H1 (cell line): ENCODE data around the gene FGFR2. TPM values are rescaled to one million over a fixed set of nuclear protein-coding genes. Genes with fewer than 3 reads are reported as not detected.

Experiments
- CTCF ChIA-PET: fragments of 300-600 bp; sonication (Branson Sonifier 250); formaldehyde crosslinking; loops from one replicate; lab custom pipeline; 2021; ENCODE audit not compliant: partially characterized antibody; lab: Charles Lee
- POLR2A ChIA-PET: fragments of 300-600 bp; sonication (Branson Sonifier 250); formaldehyde crosslinking; loops from one replicate; lab custom pipeline; 2021; ENCODE audit warnings: inconsistent platforms; ENCODE audit not compliant: partially characterized antibody; lab: Charles Lee
- DNase-seq, 2 experiments: peaks; one replicate each; pipeline versions ENCODE4 v3.0.0 to v3.0.0-alpha.2; 2010 to 2022; ENCODE audit warnings: low spot score in 2 of 2, low read depth in 1 of 2, mixed read lengths in 1 of 2
- FAIRE-seq: peaks from 2 replicates; lab custom pipeline; 2011; peaks lifted over from hg19 to GRCh38; lab: Jason Lieb, UNC
- H2AFZ ChIP-seq: 2 replicates; pipeline ENCODE4 v1.8.1; 2012; ENCODE audit warnings: low read length, inconsistent platforms
- H2AK5ac ChIP-seq: 2 replicates; pipeline ENCODE4 v1.6.1; 2013; ENCODE audit warnings: low read depth, low read length
- H2BK120ac ChIP-seq: replicated peaks from 2 replicates; pipeline ENCODE3; 2013; ENCODE audit warnings: low read depth, low read length, inconsistent platforms
- H2BK12ac ChIP-seq: 2 replicates; pipeline ENCODE4 v1.6.1; 2013; ENCODE audit warnings: low read depth, low read length
- H2BK15ac ChIP-seq: 2 replicates; pipeline ENCODE4 v1.6.1; 2013; ENCODE audit warnings: low read length
- H2BK20ac ChIP-seq: 2 replicates; pipeline ENCODE4 v1.6.1; 2013; ENCODE audit warnings: low read length
- H2BK5ac ChIP-seq: 2 replicates; pipeline ENCODE4 v1.6.1; 2013; ENCODE audit warnings: low read depth, low read length
- H3K14ac ChIP-seq: 2 replicates; pipeline ENCODE4 v1.6.1; 2013; ENCODE audit warnings: inconsistent platforms; ENCODE audit not compliant: insufficient read length
- H3K18ac ChIP-seq: 2 replicates; pipeline ENCODE4 v1.6.1; 2013; ENCODE audit warnings: low read length; ENCODE audit errors: extremely low read depth
- H3K23ac ChIP-seq: 2 replicates; pipeline ENCODE4 v1.6.1; 2013; ENCODE audit warnings: inconsistent platforms; ENCODE audit not compliant: insufficient read length
- H3K23me2 ChIP-seq: 2 replicates; pipeline ENCODE4 v1.6.1; 2013; ENCODE audit warnings: low read depth, low read length
- H3K27ac ChIP-seq: 2 replicates; pipeline ENCODE4 v1.6.1; 2011; ENCODE audit warnings: low read depth, low read length, inconsistent platforms
- H3K27me3 ChIP-seq, 4 experiments: replicated peaks in 1 of 4; 1 replicate in 1 of 4; 2 replicates in 3 of 4; pipeline versions ENCODE4 v1.6.1 to v1.8.1; 2011 to 2013; ENCODE audit warnings: low read length in 3 of 4, mild to moderate bottlenecking in 3 of 4, inconsistent platforms in 2 of 4, mixed read lengths in 2 of 4, moderate library complexity in 1 of 4; ENCODE audit not compliant: control insufficient read depth in 3 of 4, insufficient read depth in 3 of 4; ENCODE audit errors: extremely low read depth in 1 of 4
- H3K36me3 ChIP-seq, 4 experiments: 2 replicates each; pipeline versions ENCODE4 v1.6.1 to v1.8.1; 2011 to 2013; ENCODE audit warnings: mild to moderate bottlenecking in 4 of 4, low read length in 3 of 4, moderate library complexity in 2 of 4, control low read depth in 1 of 4, inconsistent platforms in 1 of 4; ENCODE audit not compliant: insufficient read depth in 4 of 4, control insufficient read depth in 2 of 4
- H3K4ac ChIP-seq: replicated peaks from 2 replicates; pipeline ENCODE3; 2013; ENCODE audit warnings: low read length, low read depth, mixed read lengths, inconsistent platforms; ENCODE audit not compliant: insufficient read length
- H3K4me1 ChIP-seq, 4 experiments: replicated peaks in 1 of 4; 1 replicate in 1 of 4; 2 replicates in 3 of 4; pipeline versions ENCODE4 v1.6.1 to v1.8.1; 2011 to 2013; ENCODE audit warnings: low read length in 3 of 4, inconsistent platforms in 2 of 4, mixed read lengths in 1 of 4; ENCODE audit not compliant: insufficient read depth in 4 of 4, control insufficient read depth in 3 of 4
- H3K4me2 ChIP-seq, 2 experiments: 2 replicates each; pipeline versions ENCODE4 v1.6.1 to v1.8.1; 2011 to 2013; ENCODE audit warnings: low read depth in 2 of 2, low read length in 2 of 2, control low read depth in 1 of 2, inconsistent platforms in 1 of 2, mild to moderate bottlenecking in 1 of 2; ENCODE audit not compliant: insufficient read depth in 1 of 2
- H3K4me3 ChIP-seq, 4 experiments: fragments of 200-600, 300-600 bp in 1 of 4; sonication (generic), shearing (Covaris generic), sonication (Bioruptor Twin) in 1 of 4; 2 replicates each; pipeline versions ENCODE4 v1.5.1 to v1.8.1; 2011 to 2016; ENCODE audit warnings: low read length in 4 of 4, low read depth in 3 of 4, control low read depth in 2 of 4, inconsistent platforms in 2 of 4, mild to moderate bottlenecking in 2 of 4, mixed read lengths in 1 of 4, moderate library complexity in 1 of 4; ENCODE audit not compliant: insufficient read depth in 2 of 4; ENCODE audit errors: extremely low read depth in 1 of 4
- H3K56ac ChIP-seq: replicated peaks from 2 replicates; pipeline ENCODE3; 2013; ENCODE audit warnings: low read depth, mild to moderate bottlenecking, mixed read lengths, low read length, inconsistent platforms; ENCODE audit not compliant: insufficient read length
- H3K79me1 ChIP-seq: 2 replicates; pipeline ENCODE4 v1.6.1; 2013; ENCODE audit warnings: low read depth, low read length, control low read depth
- H3K79me2 ChIP-seq, 2 experiments: 2 replicates each; pipeline versions ENCODE4 v1.6.1 to v1.8.1; 2012 to 2013; ENCODE audit warnings: low read length in 2 of 2, mild to moderate bottlenecking in 2 of 2, inconsistent platforms in 1 of 2; ENCODE audit not compliant: insufficient read depth in 2 of 2, control insufficient read depth in 1 of 2
- H3K9ac ChIP-seq, 4 experiments: replicated peaks in 1 of 4; 1 replicate in 1 of 4; 2 replicates in 3 of 4; pipeline versions ENCODE4 v1.6.1 to v1.8.1; 2011 to 2013; ENCODE audit warnings: low read depth in 3 of 4, low read length in 3 of 4, control low read depth in 2 of 4, mild to moderate bottlenecking in 2 of 4, moderate library complexity in 2 of 4, inconsistent platforms in 1 of 4; ENCODE audit errors: extremely low read depth in 1 of 4
- H3K9me3 ChIP-seq, 2 experiments: 2 replicates each; pipeline versions ENCODE4 v1.6.1 to v1.8.1; 2012 to 2013; ENCODE audit warnings: mild to moderate bottlenecking in 2 of 2, moderate library complexity in 2 of 2, control low read depth in 1 of 2, inconsistent platforms in 1 of 2, low read depth in 1 of 2, low read length in 1 of 2, mixed read lengths in 1 of 2; ENCODE audit not compliant: insufficient read depth in 2 of 2
- H4K20me1 ChIP-seq, 2 experiments: replicated peaks in 1 of 2; 2 replicates each; pipeline versions ENCODE3 to v1.8.1; 2011 to 2013; ENCODE audit warnings: inconsistent platforms in 2 of 2, low read length in 2 of 2, mild to moderate bottlenecking in 1 of 2; ENCODE audit not compliant: insufficient read depth in 2 of 2, control insufficient read depth in 1 of 2
- H4K5ac ChIP-seq: 2 replicates; pipeline ENCODE4 v1.6.1; 2013; ENCODE audit warnings: low read length, low read depth, mixed read lengths, inconsistent platforms; ENCODE audit not compliant: insufficient read length
- H4K8ac ChIP-seq: 2 replicates; pipeline ENCODE4 v1.8.0; 2013; ENCODE audit warnings: mild to moderate bottlenecking, moderate library complexity, low read length, inconsistent platforms; ENCODE audit not compliant: insufficient read depth; ENCODE audit errors: extremely low read depth
- H4K91ac ChIP-seq: replicated peaks from 2 replicates; pipeline ENCODE3; 2013; ENCODE audit warnings: low read length, mixed read lengths, inconsistent platforms; ENCODE audit not compliant: insufficient read length
- BRCA1 ChIP-seq: IDR thresholded peaks from 2 replicates; pipeline ENCODE4 v1.6.1; 2012; ENCODE audit warnings: low read depth, low read length, improper control_type of control experiment
- PHF8 ChIP-seq: fragments of 200-600 bp; sonication (generic); conservative IDR thresholded peaks from 2 replicates; pipeline ENCODE4 v1.7.1; 2012; ENCODE audit warnings: low read depth, mild to moderate bottlenecking, inconsistent platforms, low read length, moderate library complexity
- POLR2AphosphoS5 ChIP-seq: IDR thresholded peaks from 2 replicates; pipeline ENCODE4 v1.6.1; 2011; ENCODE audit warnings: low read depth, low read length
- RFX5 ChIP-seq: IDR thresholded peaks from 2 replicates; pipeline ENCODE4 v1.6.1; 2011; ENCODE audit warnings: low read depth, low read length, improper control_type of control experiment, borderline replicate concordance
- SIRT6 ChIP-seq: IDR thresholded peaks from one replicate; pipeline ENCODE4 v1.7.1; 2012; ENCODE audit warnings: low read length, inconsistent platforms
- SUZ12 ChIP-seq: fragments of 200-600 bp; sonication (generic); IDR thresholded peaks from 2 replicates; pipeline ENCODE4 v1.6.1; 2012; ENCODE audit warnings: mild to moderate bottlenecking, inconsistent platforms, low read length, moderate library complexity, mixed read lengths
- TAF7 ChIP-seq: optimal IDR thresholded peaks from 2 replicates; pipeline ENCODE3; 2011; ENCODE audit warnings: low read depth, mild to moderate bottlenecking, inconsistent platforms, low read length, moderate library complexity, borderline replicate concordance
- TBP ChIP-seq: IDR thresholded peaks from 2 replicates; pipeline ENCODE4 v1.6.1; 2011; ENCODE audit warnings: low read depth, low read length, improper control_type of control experiment
- WGBS, 2 experiments: shearing (Covaris generic) in 1 of 2; methylation state at CpG; one replicate each; pipeline versions ENCODE4 v1.1.6 to v1.1.7; 2013 to 2015; ENCODE audit warnings: low lambda C conversion rate in 2 of 2, mixed read lengths in 2 of 2, inconsistent platforms in 1 of 2, low coverage in 1 of 2, missing lambda C conversion rate in 1 of 2; ENCODE audit not compliant: insufficient replicate concordance in 2 of 2, insufficient coverage in 1 of 2, insufficient read length in 1 of 2; ENCODE audit errors: extremely low coverage in 1 of 2, missing lambda C conversion rate in 1 of 2; 5-methylcytosine and 5-hydroxymethylcytosine counted together
- polyA plus RNA-seq, 7 experiments: library from polyadenylated mRNA; depleted of rRNA in 3 of 7; stranded (reverse) in 5 of 7; unstranded in 2 of 7; fragments of >200 nt in 5 of 7; fragments of 200-250 nt in 2 of 7; gene quantifications; 1 replicate in 5 of 7; 2 replicates in 1 of 7; 4 replicates in 1 of 7; pipeline versions ENCODE4 v1.2.1 to v1.2.3, GENCODE V29; 2011 to 2013; ENCODE audit warnings: missing spikeins in 2 of 7, mixed read lengths in 2 of 7
- total RNA-seq: library from RNA; stranded (reverse); fragmentation: NEBNext Ultra II Directional; extraction: Animal tissue kit (Norgen Biotek cat#: 25700); gene quantifications from 2 replicates; pipeline ENCODE4 v1.2.1, GENCODE V29; 2021

Gene FGFR2
- total and polyA plus RNA-seq, 2 of the 8 experiments (the other 6 are each of a cell fraction or from before 2014, with no cell fraction given): 50.2 to 81.2 TPM

DNA sequence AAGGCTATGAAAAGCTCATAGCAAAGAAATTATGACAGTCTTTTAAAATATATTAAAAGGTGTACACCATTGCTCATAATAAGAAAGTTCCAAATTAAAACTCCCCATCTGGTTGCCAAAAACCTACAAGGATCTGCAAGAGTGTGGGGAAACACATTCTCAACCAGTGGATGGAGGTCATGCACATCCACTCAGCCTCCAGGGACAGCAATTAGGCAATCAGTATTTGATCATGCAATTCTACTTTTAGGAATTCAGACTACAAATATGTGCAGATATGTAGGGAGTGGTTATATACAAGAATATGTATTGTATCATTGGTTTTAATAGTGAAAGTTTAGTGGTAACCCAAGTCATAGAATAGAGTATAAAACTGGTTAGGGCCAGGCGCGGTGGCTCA is 157.8 kb downstream of the FGFR2 start:
- H3K23me2 ChIP-seq: no peaks in the 10 kb centered on the region
- H3K79me2 ChIP-seq: no peaks in the 10 kb centered on the region
- no peaks in the 10 kb centered on the region for H3K79me1 ChIP-seq
- H3K23ac ChIP-seq: no peak overlapping the region
- CTCF ChIA-PET: interaction anchor here (1.5 kb wide), 1 partner anchor 16 kb away, joined by 3 read pairs; no protein-coding TSS in a partner anchor
- no peak overlapping the region for H2AK5ac ChIP-seq
- no peak overlapping the region for H3K56ac ChIP-seq
- no peak overlapping the region for H3K18ac ChIP-seq
- H4K5ac ChIP-seq: no peak overlapping the region
- H3K4me3 ChIP-seq: no peak overlapping the region
- DNase-seq (no peak), FAIRE-seq (no peak)
- H2BK12ac ChIP-seq: no peak overlapping the region
- H3K36me3 ChIP-seq: no peaks in the 10 kb centered on the region
- no peak overlapping the region for H3K27ac ChIP-seq
- H3K4me1 ChIP-seq: peaks cover 0 to 10% (median 2%) of the 10 kb centered on the region in 4 experiments; a peak in 5 of 7 replicates
- no peak overlapping the region for H2BK15ac ChIP-seq
- H4K91ac ChIP-seq: no peak overlapping the region
- H3K14ac ChIP-seq: no peak overlapping the region
- H3K9ac ChIP-seq: no peak overlapping the region
- no peak overlapping the region for H2BK120ac ChIP-seq
- H4K20me1 ChIP-seq: no peaks in the 10 kb centered on the region
- WGBS, 2 experiments: 92% methylated on average over 2 of the region's 2 CpGs; no CpG with 5 or more reads in 1 of the 2 experiments
- no peak overlapping the region for H3K4ac ChIP-seq
- H3K9me3 ChIP-seq: no peaks in the 10 kb centered on the region
- POLR2A ChIA-PET: no interaction called here
- H4K8ac ChIP-seq: no peak overlapping the region
- no peak overlapping the region for H2BK20ac ChIP-seq
- no peak overlapping the region for H3K4me2 ChIP-seq
- H2AFZ ChIP-seq: no peak overlapping the region
- no peak overlapping the region for H2BK5ac ChIP-seq
- H3K27me3 ChIP-seq: peaks cover 0 to 2% (median 0%) of the 10 kb centered on the region in 4 experiments; a peak in 1 of 7 replicates
- TF ChIP-seq POLR2AphosphoS5 (no peak), SIRT6 (no peak), TBP (no peak), PHF8 (no peak), TAF7 (no peak), SUZ12 (no peak), BRCA1 (no peak), RFX5 (no peak)
